ENCODE data around the gene BCKDK. TPM values are rescaled to one million over a fixed set of nuclear protein-coding genes. Genes with fewer than 3 reads are reported as not detected.
A peak's percentile ranks its signal among the peaks of the same experiment; 100 is the strongest.

The BCKDK gene
- total and polyA plus RNA-seq, 2 of the 13 experiments (the other 11 are each of a cell fraction or from before 2014, with no cell fraction given) = 24.9 to 42.6 TPM

- FAIRE-seq (no peak), DNase-seq (ENCODE audit: low spot score) (no peak), ATAC-seq (no peak)
- H3K4me1 ChIP-seq (ENCODE audit: insufficient read depth, low read length) = peaks cover 42% of the 10 kb centered on the region
- TF ChIP-seq POLR2G (IDR thresholded peaks at IDR 0.05; ENCODE audit: low read depth, low read length) = 0 out of 2 replicates have a peak, but pooled peaks have one; percentile 34
- TF ChIP-seq FOXK1 (CRISPR knock-in tag; IDR thresholded peaks at IDR 0.05; ENCODE audit: borderline replicate concordance, low read depth) = no peak
- peaks cover 5 to 10% of the 10 kb centered on the region in 2 experiments; a peak in 4 of 5 replicates for H3K36me3 ChIP-seq (replicated peaks in 1 of 2; ENCODE audit: control insufficient read depth in 1 of 2, insufficient read depth in 2 of 2, low read length in 2 of 2)
- no peak overlapping the region for H3K27ac ChIP-seq (ENCODE audit: extremely low read length, insufficient read depth, low read length)
- CTCF ChIA-PET (ENCODE audit: low intra/inter-chr PET ratio, low total read pairs) = no interaction called here
- H3K27me3 ChIP-seq (ENCODE audit: control insufficient read depth in 1 of 2, insufficient read depth in 2 of 2, low read length in 2 of 2) = peaks cover 2 to 3% of the 10 kb centered on the region in 2 experiments; a peak in 2 of 5 replicates
- H2AFZ ChIP-seq (ENCODE audit: low read length) = no peak overlapping the region
- H3K4me2 ChIP-seq (ENCODE audit: low read depth, low read length) = peak overlapping the region; percentile 77
- H3K9ac ChIP-seq (ENCODE audit: insufficient read depth, low read depth, low read length) = no peak overlapping the region
- no TSS peak for BruUV-seq (replicated peaks)
- intact Hi-C loops (cut with micrococcal nuclease; ENCODE audit: unreplicated experiment) (no loop called here), in situ Hi-C loops (cut with HindIII; ENCODE audit: extremely low pct_ligation_motif_present, low pct_unique_long_range_greater_than_20kb) (no loop called here)
- H3K9me3 ChIP-seq (ENCODE audit: low read length) = no peaks in the 10 kb centered on the region
- POLR2A ChIA-PET = interaction anchor here (1.2 to 11.4 kb wide), 4 partner anchors 13 to 193 kb away, joined by 3 to 275 read pairs (median 3); partner anchors contain the start of genes HSD3B7 and KAT8
- no peaks in the 10 kb centered on the region for H3K79me2 ChIP-seq (ENCODE audit: insufficient read depth, low read length)
- H4K20me1 ChIP-seq (ENCODE audit: insufficient read depth, low read length) = no peaks in the 10 kb centered on the region
- 80% methylated on average over 5 of the region's 5 CpGs for WGBS (ENCODE audit: low lambda C conversion rate)
- H3K4me3 ChIP-seq (replicated peaks in 1 of 3; ENCODE audit: insufficient read depth in 1 of 3, low read depth in 2 of 3, low read length in 3 of 3) = no peak overlapping the region; a peak in 1 of 6 replicates
These were observed 25.9 kb downstream of the BCKDK start for GRCh38 chr16:31134091-31134571.

GRCh38 chr16:31134625-31135534 is 26.7 kb downstream of the BCKDK start:
- ATAC-seq (peak; percentile 37), DNase-seq (ENCODE audit: low spot score) (no peak), FAIRE-seq (peak; percentile 60)
- H3K4me3 ChIP-seq (replicated peaks in 1 of 3; ENCODE audit: insufficient read depth in 1 of 3, low read depth in 2 of 3, low read length in 3 of 3) = peak overlapping the region; percentile 35 to 69 (median 40)
- 31% methylated on average over 13 of the region's 18 CpGs for WGBS (ENCODE audit: low lambda C conversion rate)
- TSS peak; percentile 43 for BruUV-seq (replicated peaks)
- intact Hi-C loops (cut with micrococcal nuclease; ENCODE audit: unreplicated experiment) = no loop called here
- no peak overlapping the region for H3K27ac ChIP-seq (ENCODE audit: extremely low read length, insufficient read depth, low read length)
- H3K9me3 ChIP-seq (ENCODE audit: low read length) = no peaks in the 10 kb centered on the region
- CTCF ChIA-PET (ENCODE audit: low intra/inter-chr PET ratio, low total read pairs) = no interaction called here
- no peaks in the 10 kb centered on the region for H3K79me2 ChIP-seq (ENCODE audit: insufficient read depth, low read length)
- H3K4me1 ChIP-seq (ENCODE audit: insufficient read depth, low read length) = peaks cover 48% of the 10 kb centered on the region
- H4K20me1 ChIP-seq (ENCODE audit: insufficient read depth, low read length) = no peaks in the 10 kb centered on the region
- H2AFZ ChIP-seq (ENCODE audit: low read length) = no peak overlapping the region
- peak overlapping the region; percentile 25 for H3K9ac ChIP-seq (ENCODE audit: insufficient read depth, low read depth, low read length)
- H3K27me3 ChIP-seq (ENCODE audit: control insufficient read depth in 1 of 2, insufficient read depth in 2 of 2, low read length in 2 of 2) = peaks cover 2 to 3% of the 10 kb centered on the region in 2 experiments; a peak in 2 of 5 replicates
- in situ Hi-C loops (cut with HindIII; ENCODE audit: extremely low pct_ligation_motif_present, low pct_unique_long_range_greater_than_20kb) = no loop called here
- peaks cover 4 to 6% of the 10 kb centered on the region in 2 experiments; a peak in 4 of 5 replicates for H3K36me3 ChIP-seq (replicated peaks in 1 of 2; ENCODE audit: control insufficient read depth in 1 of 2, insufficient read depth in 2 of 2, low read length in 2 of 2)
- POLR2A ChIA-PET = interaction anchor here (1.0 to 11.4 kb wide), 7 partner anchors 14 to 378 kb away, joined by 3 to 275 read pairs (median 3); partner anchors contain the start of genes HSD3B7, KAT8 and ZNF668
- H3K4me2 ChIP-seq (ENCODE audit: low read depth, low read length) = peak overlapping the region; percentile 77
- TF ChIP-seq ZSCAN25 (CRISPR knock-in tag; IDR thresholded peaks at IDR 0.05) (peak; percentile 60; the same call in 1 of the 2 replicates), ZNF256 (CRISPR knock-in tag; conservative IDR thresholded peaks at IDR 0.05) (0 out of 2 replicates have a peak, but pooled peaks have one; percentile 58), ZNF24 (IDR thresholded peaks at IDR 0.05) (no peak), USF2 (IDR thresholded peaks at IDR 0.05; ENCODE audit: low read depth, low read length) (peak; percentile 77), USF2 (CRISPR knock-in tag; IDR thresholded peaks at IDR 0.05; ENCODE audit: borderline replicate concordance) (peak; percentile 80; the same call in 1 of the 2 replicates), THRA (CRISPR knock-in tag; IDR thresholded peaks at IDR 0.05; ENCODE audit: borderline replicate concordance) (no peak), ZNF770 (CRISPR knock-in tag; IDR thresholded peaks at IDR 0.05) (peak; percentile 62; the same call in 1 of the 2 replicates)
